ENCODE measurements around the gene ZFYVE26.

DNA sequence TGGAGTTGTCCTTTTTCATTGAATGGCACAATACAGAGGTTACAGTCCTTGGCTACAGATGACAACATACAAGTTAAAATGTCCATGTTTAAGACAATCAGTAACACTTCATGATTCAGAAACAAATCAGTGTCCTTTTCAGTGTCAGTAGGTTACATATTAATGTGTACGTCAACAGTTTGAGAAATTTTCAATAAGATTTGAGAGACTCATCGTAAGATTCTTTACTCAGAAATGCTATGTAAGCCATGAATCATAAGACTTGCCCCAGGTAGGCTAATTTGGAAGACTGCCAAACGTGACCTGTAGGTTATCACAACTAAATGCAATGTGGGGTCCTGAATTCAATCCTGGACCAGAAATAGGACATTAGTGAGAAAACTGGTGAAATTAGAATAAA, 111.2 kb downstream of the ZFYVE26 start:
- TF ChIP-seq, protein P1, sequence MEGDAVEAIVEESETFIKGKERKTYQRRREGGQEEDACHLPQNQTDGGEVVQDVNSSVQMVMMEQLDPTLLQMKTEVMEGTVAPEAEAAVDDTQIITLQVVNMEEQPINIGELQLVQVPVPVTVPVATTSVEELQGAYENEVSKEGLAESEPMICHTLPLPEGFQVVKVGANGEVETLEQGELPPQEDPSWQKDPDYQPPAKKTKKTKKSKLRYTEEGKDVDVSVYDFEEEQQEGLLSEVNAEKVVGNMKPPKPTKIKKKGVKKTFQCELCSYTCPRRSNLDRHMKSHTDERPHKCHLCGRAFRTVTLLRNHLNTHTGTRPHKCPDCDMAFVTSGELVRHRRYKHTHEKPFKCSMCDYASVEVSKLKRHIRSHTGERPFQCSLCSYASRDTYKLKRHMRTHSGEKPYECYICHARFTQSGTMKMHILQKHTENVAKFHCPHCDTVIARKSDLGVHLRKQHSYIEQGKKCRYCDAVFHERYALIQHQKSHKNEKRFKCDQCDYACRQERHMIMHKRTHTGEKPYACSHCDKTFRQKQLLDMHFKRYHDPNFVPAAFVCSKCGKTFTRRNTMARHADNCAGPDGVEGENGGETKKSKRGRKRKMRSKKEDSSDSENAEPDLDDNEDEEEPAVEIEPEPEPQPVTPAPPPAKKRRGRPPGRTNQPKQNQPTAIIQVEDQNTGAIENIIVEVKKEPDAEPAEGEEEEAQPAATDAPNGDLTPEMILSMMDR (IDR thresholded peaks at IDR 0.05): no peak
- TF ChIP-seq POLR2AphosphoS5 (IDR thresholded peaks at IDR 0.05) (no peak), POLR2A (IDR thresholded peaks at IDR 0.05) (no peak)
